BE2C (cell line): Measurements from ENCODE around the gene HIGD1B.

Experiments used
- DNase-seq: peaks from one replicate; pipeline ENCODE4 v3.0.0-alpha.2; 2020
- H3K27me3 ChIP-seq: fragments of 250-450 bp; sonication (Bioruptor Pico); 2 replicates; pipeline ENCODE4 v1.5.1; 2020; ENCODE audit warnings: mild to moderate bottlenecking
- H3K36me3 ChIP-seq: fragments of 250-450 bp; sonication (Bioruptor Pico); 2 replicates; pipeline ENCODE4 v1.5.1; 2020; ENCODE audit warnings: mild to moderate bottlenecking
- H3K4me1 ChIP-seq: fragments of 250-450 bp; sonication (Bioruptor Pico); 2 replicates; pipeline ENCODE4 v1.5.1; 2020
- H3K4me3 ChIP-seq: 2 replicates; pipeline ENCODE4 v1.5.1; 2011; ENCODE audit warnings: low read depth, low read length
- H3K9me3 ChIP-seq: fragments of 250-450 bp; sonication (Bioruptor Pico); 2 replicates; pipeline ENCODE4 v1.5.1; 2020
- CTCF ChIP-seq: IDR thresholded peaks from 2 replicates; pipeline ENCODE4 v1.5.1; 2012; ENCODE audit warnings: mild to moderate bottlenecking, low read depth, low read length

HIGD1B gene

GRCh38 chr17:44832805-44833204 lies 14.9 kb upstream of the HIGD1B start:
- no peak for DNase-seq
- 0 out of 2 replicates have a peak, but pooled peaks cover 2% of the 10 kb centered on the region for H3K36me3 ChIP-seq

GRCh38 chr17:44837196-44837595 lies 10.5 kb upstream of the HIGD1B start:
- no peaks in the 10 kb centered on the region for H3K9me3 ChIP-seq
- TF ChIP-seq CTCF: no peak
- no peaks in the 10 kb centered on the region for H3K4me1 ChIP-seq
- DNase-seq: no peak
- H3K4me3 ChIP-seq: no peak overlapping the region
- no peaks in the 10 kb centered on the region for H3K36me3 ChIP-seq
- H3K27me3 ChIP-seq: no peaks in the 10 kb centered on the region

More at GRCh38 chr17:44832805-44833204, 14.9 kb upstream of the HIGD1B start:
- TF ChIP-seq CTCF: no peak
- no peaks in the 10 kb centered on the region for H3K27me3 ChIP-seq
- H3K9me3 ChIP-seq: no peaks in the 10 kb centered on the region
- no peak overlapping the region for H3K4me3 ChIP-seq
- H3K4me1 ChIP-seq: no peaks in the 10 kb centered on the region

GRCh38 chr17:44840274-44840673 lies 7.4 kb upstream of the HIGD1B start:
- no peak for DNase-seq
- no peak for TF ChIP-seq CTCF
- Histone ChIP-seq H3K27me3 (no peaks in the 10 kb centered on the region), H3K36me3 (no peaks in the 10 kb centered on the region), H3K4me1 (no peaks in the 10 kb centered on the region), H3K9me3 (no peaks in the 10 kb centered on the region), H3K4me3 (no peak overlapping the region)

GRCh38 chr17:44840936-44841335 lies 6.7 kb upstream of the HIGD1B start:
- no peaks in the 10 kb centered on the region for H3K36me3 ChIP-seq
- no peaks in the 10 kb centered on the region for H3K9me3 ChIP-seq
- no peaks in the 10 kb centered on the region for H3K27me3 ChIP-seq
- DNase-seq: no peak
- H3K4me3 ChIP-seq: no peak overlapping the region
- no peaks in the 10 kb centered on the region for H3K4me1 ChIP-seq
- no peak for TF ChIP-seq CTCF

DNA sequence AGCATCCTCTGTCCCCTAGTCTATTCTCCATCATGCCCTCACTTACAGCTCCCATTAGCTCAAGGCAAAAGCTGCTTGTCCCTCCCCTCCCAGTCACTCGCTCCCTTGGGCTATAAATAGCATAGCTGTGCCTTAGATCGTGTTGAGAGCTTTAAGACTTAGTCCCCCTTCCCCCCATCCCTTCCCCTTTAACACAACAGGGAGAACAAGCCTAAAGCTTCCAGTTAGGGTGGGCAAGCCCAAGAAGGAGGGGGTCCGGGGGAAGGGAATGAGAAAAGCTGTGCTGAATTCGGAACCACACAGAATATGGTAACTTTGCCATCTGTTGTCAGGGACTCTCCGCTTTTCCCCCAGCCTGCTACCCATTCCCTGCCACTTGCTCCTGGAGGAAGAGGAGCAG lies 4.9 kb upstream of the HIGD1B start:
- H3K9me3 ChIP-seq: no peaks in the 10 kb centered on the region
- no peak for TF ChIP-seq CTCF
- peaks cover 4% of the 10 kb centered on the region for H3K4me1 ChIP-seq
- no peak for DNase-seq
- H3K27me3 ChIP-seq: no peaks in the 10 kb centered on the region
- no peaks in the 10 kb centered on the region for H3K36me3 ChIP-seq
- H3K4me3 ChIP-seq: no peak overlapping the region

DNA sequence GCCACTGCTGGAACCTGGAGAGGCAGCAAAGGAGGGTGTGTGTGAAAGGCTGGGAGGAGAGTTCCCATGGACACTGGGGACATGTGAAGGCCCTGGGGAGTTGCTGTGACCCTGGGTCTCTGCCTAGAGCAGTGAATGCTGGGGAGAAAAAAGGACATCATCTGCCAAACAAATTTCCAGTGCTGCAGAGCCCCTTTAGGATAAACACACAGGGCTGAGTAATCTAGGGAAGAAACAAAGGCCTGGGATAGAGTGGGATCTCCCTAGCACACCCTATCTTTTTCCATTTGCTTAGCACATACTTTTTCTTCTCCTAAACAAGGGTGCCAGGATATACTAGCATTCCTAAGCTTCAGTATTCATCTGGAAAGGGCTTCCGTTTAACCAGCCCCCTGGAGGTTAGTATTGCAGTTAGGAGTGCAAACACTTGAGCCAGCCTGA lies 3.3 kb upstream of the HIGD1B start:
- Histone ChIP-seq H3K27me3 (no peaks in the 10 kb centered on the region), H3K4me1 (peaks cover 4% of the 10 kb centered on the region), H3K4me3 (no peak overlapping the region), H3K9me3 (no peaks in the 10 kb centered on the region), H3K36me3 (no peaks in the 10 kb centered on the region)
- TF ChIP-seq CTCF: no peak
- DNase-seq: no peak
